ENCODE measurements around the gene EXOC7.

Gene EXOC7

DNA sequence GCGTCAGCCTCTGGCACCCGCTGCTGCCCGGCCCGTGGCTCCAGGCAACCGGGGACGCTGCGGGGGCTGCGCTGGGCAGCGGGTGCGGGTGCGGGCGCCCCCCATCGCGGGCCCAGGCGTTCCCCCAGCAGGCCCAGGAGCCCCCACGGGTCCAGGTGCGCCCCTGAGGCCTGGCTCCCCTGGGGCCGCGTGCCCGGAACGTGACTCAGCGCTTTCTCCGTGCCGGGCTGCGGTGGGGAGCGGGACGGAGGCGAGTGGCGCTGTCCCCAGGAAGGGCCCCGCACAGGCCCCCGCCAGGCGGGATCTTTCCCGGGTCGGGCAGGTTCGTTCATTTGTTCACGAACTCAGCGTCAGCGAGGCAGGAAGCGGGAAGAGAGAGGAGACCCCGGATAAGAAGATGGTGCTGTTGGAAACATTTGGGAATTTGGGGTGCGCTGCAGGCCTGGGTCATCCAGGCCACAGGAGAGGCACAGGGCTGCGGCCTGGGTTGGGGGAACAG is 18.4 kb upstream of the EXOC7 start:
- no peaks in the 10 kb centered on the region for H3K27me3 Mint-ChIP-seq
- H3K4me1 Mint-ChIP-seq (ENCODE audit: low read depth in 2 of 2) = peaks cover 0 to 3% of the 10 kb centered on the region in 2 donors
- peak overlapping the region; percentile 49 to 62 for H3K4me3 Mint-ChIP-seq
- no peak overlapping the region for H3K27ac Mint-ChIP-seq
- H3K9me3 Mint-ChIP-seq = no peaks in the 10 kb centered on the region
- ATAC-seq (replicated peaks) (peak; percentile 6), DNase-seq (no peak)
- peaks cover 4% of the 10 kb centered on the region for H3K36me3 Mint-ChIP-seq (ENCODE audit: insufficient read depth)

- no peak for DNase-seq
- no peak overlapping the region for H3K27ac Mint-ChIP-seq
- ATAC-seq (replicated peaks) = no peak
- H3K4me3 Mint-ChIP-seq = peak overlapping the region in 1 of 2 donors; percentile 62
- peaks cover 0 to 3% of the 10 kb centered on the region in 2 donors for H3K4me1 Mint-ChIP-seq (ENCODE audit: low read depth in 2 of 2)
- H3K9me3 Mint-ChIP-seq = no peaks in the 10 kb centered on the region
- H3K27me3 Mint-ChIP-seq = no peaks in the 10 kb centered on the region
- H3K36me3 Mint-ChIP-seq (ENCODE audit: insufficient read depth) = peaks cover 4% of the 10 kb centered on the region
Observed at GRCh38 chr17:76120658-76121008, 17.0 kb upstream of the EXOC7 start.

DNA sequence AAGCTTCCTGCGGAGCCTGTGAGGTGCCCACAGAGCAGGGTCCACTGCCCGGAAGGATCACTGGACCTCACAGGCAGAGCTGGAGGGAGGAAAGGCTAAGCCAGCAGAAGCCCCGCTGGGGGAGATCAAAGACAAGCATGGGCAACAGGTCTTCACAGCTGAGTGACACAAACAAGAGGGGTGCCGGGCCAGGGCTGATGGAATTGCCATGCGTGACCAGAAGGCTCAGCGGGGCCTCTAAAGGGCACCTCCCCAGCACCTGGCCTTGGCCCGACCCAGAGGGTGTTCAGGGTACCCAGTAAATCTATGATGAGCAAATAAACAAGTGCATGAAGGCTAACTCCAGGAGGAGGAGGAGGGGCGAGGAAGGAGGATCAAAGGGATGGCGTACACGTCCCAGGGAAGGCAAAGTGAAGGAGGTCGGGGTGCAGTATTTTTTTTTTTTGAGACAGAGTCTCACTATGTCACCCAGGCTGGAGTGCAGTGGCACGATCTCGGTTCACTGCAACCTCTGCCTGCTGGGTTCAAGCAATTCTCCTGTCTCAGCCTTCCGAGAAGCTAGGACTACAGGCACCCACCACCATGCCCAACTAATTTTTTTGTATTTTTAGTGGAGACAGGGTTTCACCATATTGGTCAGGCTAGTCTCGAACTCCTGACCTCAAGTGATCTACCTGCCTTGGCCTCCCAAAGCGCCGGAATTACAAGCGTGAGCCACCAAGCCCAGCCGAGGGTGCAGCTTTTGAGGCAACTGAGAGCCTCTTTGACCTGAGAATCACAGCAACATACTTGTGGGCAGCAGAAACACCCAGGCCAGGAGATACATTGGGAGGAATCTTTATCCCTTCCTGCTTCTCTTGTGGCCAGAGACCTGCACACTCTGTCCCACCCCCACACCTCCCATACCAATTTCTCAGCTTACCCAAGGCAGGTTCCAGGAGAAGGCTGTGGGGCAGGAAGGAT is 16.1 kb upstream of the EXOC7 start:
- peaks cover 4% of the 10 kb centered on the region for H3K36me3 Mint-ChIP-seq (ENCODE audit: insufficient read depth)
- no peak overlapping the region for H3K4me3 Mint-ChIP-seq
- no peak for DNase-seq
- no peaks in the 10 kb centered on the region for H3K9me3 Mint-ChIP-seq
- H3K4me1 Mint-ChIP-seq (ENCODE audit: low read depth in 2 of 2) = peaks cover 0 to 3% of the 10 kb centered on the region in 2 donors
- no peak overlapping the region for H3K27ac Mint-ChIP-seq
- no peak for ATAC-seq (replicated peaks)
- no peaks in the 10 kb centered on the region for H3K27me3 Mint-ChIP-seq

DNA sequence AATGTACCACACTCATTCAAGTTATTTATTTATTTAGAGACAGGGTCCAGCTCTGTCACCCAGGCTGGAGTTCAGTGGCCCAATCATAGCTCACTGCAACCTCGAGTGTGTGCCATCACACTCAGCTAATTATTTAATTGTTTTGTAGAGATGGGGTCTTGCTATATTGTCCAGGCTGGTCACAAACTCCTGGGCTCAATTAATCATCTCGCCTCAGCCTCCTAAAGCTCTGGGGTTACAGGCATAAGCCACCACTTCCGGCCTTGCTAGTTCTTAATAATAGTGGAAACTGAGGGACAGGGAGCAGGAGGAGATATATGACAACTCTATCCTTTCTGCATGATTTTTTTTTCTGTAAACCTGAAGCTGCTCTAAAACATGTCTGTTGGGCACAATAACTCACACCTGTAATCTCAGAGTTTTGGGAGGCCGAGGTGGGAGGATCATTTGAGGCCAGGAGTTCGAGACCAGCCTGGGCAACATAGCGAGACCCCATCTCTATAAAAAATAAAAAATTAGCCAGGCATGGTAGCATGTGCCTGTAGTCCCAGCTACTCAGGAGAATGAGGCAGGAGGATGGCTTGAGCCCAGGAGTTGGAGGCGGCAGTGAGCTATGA is 11.7 kb upstream of the EXOC7 start:
- Mint-ChIP-seq H3K4me1 (ENCODE audit: low read depth in 2 of 2) (no peaks in the 10 kb centered on the region), H3K27me3 (no peaks in the 10 kb centered on the region), H3K36me3 (ENCODE audit: insufficient read depth) (peaks cover 2% of the 10 kb centered on the region), H3K9me3 (no peaks in the 10 kb centered on the region), H3K27ac (no peak overlapping the region), H3K4me3 (no peak overlapping the region)
- DNase-seq = no peak
- no peak for ATAC-seq (replicated peaks)

DNA sequence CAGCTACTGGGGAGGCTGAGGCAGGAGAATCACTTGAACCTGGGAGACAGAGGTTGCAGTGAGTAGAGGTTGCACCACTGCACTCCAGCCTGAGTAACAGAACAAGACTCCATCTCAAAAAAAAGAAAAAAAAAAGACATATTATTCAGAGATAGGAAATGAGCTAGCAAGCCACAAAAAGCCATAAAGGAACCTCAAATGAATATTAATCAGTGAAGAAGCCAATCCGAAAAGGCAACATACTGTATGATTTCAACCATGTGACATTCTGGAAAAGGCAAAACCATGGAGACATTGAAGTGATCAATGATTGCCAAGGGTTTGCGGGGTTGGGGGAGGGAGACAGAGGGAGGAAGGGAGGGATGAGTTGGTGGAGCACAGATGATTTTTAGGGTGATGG is 8.4 kb upstream of the EXOC7 start:
- no peaks in the 10 kb centered on the region for H3K9me3 Mint-ChIP-seq
- DNase-seq (no peak), ATAC-seq (replicated peaks) (no peak)
- H3K27me3 Mint-ChIP-seq = no peaks in the 10 kb centered on the region
- no peak overlapping the region for H3K27ac Mint-ChIP-seq
- H3K4me1 Mint-ChIP-seq (ENCODE audit: low read depth in 2 of 2) = no peaks in the 10 kb centered on the region
- peaks cover 2% of the 10 kb centered on the region for H3K36me3 Mint-ChIP-seq (ENCODE audit: insufficient read depth)
- H3K4me3 Mint-ChIP-seq = no peak overlapping the region

- no peaks in the 10 kb centered on the region for H3K9me3 Mint-ChIP-seq
- H3K27me3 Mint-ChIP-seq = no peaks in the 10 kb centered on the region
- DNase-seq = no peak
- peaks cover 13 to 14% of the 10 kb centered on the region in 2 donors for H3K4me1 Mint-ChIP-seq (ENCODE audit: low read depth in 2 of 2)
- no peak overlapping the region for H3K27ac Mint-ChIP-seq
- ATAC-seq (replicated peaks) = no peak
- peaks cover 4% of the 10 kb centered on the region for H3K36me3 Mint-ChIP-seq (ENCODE audit: insufficient read depth)
- H3K4me3 Mint-ChIP-seq = no peak overlapping the region
Observed at GRCh38 chr17:76107509-76107908, 3.9 kb upstream of the EXOC7 start.

DNA sequence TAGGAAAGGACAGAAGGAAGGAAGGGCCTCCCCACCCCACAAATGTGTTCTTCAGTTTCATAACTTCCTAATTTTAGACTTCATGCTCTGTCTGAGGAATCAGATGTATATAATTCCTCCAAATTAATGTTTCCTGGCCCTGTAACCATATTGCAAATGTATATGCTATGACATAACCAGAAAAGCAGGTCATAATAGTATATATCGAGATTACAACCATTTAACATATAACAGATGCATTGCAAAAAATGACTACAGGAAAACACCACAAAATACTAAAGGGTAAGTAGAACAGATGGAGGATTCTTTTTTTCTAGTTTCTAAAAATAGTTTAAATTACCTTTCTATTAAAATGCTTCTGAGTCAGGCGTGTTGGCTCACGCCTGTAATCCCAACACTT is 3.1 kb upstream of the EXOC7 start:
- H3K4me1 Mint-ChIP-seq (ENCODE audit: low read depth in 2 of 2) = peaks cover 14 to 16% of the 10 kb centered on the region in 2 donors
- no peak for ATAC-seq (replicated peaks)
- no peak overlapping the region for H3K4me3 Mint-ChIP-seq
- H3K27ac Mint-ChIP-seq = no peak overlapping the region
- no peak for DNase-seq
- H3K27me3 Mint-ChIP-seq = no peaks in the 10 kb centered on the region
- H3K36me3 Mint-ChIP-seq (ENCODE audit: insufficient read depth) = peaks cover 4% of the 10 kb centered on the region
- no peaks in the 10 kb centered on the region for H3K9me3 Mint-ChIP-seq

DNA sequence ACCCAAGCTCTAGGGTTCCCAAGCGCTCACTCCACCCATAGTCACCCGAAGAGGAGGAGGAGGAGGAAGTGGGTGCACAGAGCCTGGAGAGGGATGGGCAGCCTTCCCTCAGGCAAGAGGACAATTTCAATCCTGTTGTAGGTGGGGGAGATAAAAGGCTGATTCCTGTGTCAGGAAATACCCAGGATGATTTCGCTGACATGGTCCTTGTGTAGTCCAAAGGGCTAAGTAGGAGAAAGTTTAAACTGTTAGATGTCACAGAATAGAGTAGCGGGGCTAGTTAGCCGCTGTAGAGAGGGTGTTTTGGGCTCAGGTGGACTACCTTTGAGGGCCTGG is 1.3 kb upstream of the EXOC7 start:
- Mint-ChIP-seq H3K27ac (peak overlapping the region; percentile 77 to 95), H3K36me3 (ENCODE audit: insufficient read depth) (peaks cover 21% of the 10 kb centered on the region), H3K4me1 (ENCODE audit: low read depth in 2 of 2) (peaks cover 20 to 26% of the 10 kb centered on the region in 2 donors), H3K4me3 (peak overlapping the region; percentile 94 to 99), H3K9me3 (no peaks in the 10 kb centered on the region), H3K27me3 (no peaks in the 10 kb centered on the region)
- DNase-seq (no peak), ATAC-seq (replicated peaks) (no peak)

- Mint-ChIP-seq H3K4me1 (ENCODE audit: low read depth in 2 of 2) (peaks cover 20 to 27% of the 10 kb centered on the region in 2 donors), H3K4me3 (peak overlapping the region; percentile 94 to 99), H3K27me3 (no peaks in the 10 kb centered on the region), H3K9me3 (no peaks in the 10 kb centered on the region), H3K36me3 (ENCODE audit: insufficient read depth) (peaks cover 26% of the 10 kb centered on the region), H3K27ac (peak overlapping the region; percentile 95 to 98)
- no peak for DNase-seq
- no peak for ATAC-seq (replicated peaks)
Observed at GRCh38 chr17:76104140-76104895, 731 bp upstream of the EXOC7 start.

GRCh38 chr17:76102944-76103273 is 678 bp downstream of the EXOC7 start:
- Mint-ChIP-seq H3K27ac (peak overlapping the region; percentile 95 to 98), H3K4me1 (ENCODE audit: low read depth in 2 of 2) (peaks cover 20 to 27% of the 10 kb centered on the region in 2 donors), H3K27me3 (no peaks in the 10 kb centered on the region), H3K9me3 (no peaks in the 10 kb centered on the region), H3K36me3 (ENCODE audit: insufficient read depth) (peaks cover 40% of the 10 kb centered on the region), H3K4me3 (peak overlapping the region; percentile 94 to 99)
- no peak for ATAC-seq (replicated peaks)
- no peak for DNase-seq

DNA sequence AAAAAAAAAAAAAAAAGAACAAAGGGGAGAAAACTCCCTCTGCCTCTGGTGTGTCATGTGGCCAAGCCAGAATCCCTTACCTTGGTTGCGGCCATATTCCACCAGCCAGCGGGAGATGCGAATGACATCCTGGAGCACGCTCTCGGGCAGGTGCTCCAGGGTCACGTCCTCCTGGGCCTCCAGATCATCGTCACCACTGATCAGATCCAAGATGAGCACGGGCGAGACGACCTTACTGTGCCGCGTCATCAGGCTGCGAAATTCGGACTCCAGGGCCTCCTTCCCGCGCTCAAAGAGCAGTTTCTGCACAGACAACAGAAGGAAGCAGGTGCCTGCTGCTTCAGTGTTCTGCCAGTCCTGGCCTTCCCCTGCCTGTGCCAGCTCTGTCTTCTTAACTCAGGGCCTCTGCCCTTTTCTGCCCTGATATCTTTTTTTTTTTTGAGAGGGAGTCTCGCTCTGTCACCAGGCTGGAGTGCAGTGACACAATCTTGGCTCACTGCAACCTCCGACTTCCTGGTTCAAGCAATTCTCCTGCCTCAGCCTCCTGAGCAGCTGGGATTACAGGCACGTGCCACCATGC is 5.8 kb downstream of the EXOC7 start:
- ATAC-seq (replicated peaks) (no peak), DNase-seq (no peak)
- Mint-ChIP-seq H3K27ac (no peak overlapping the region), H3K4me3 (no peak overlapping the region), H3K9me3 (no peaks in the 10 kb centered on the region), H3K4me1 (ENCODE audit: low read depth in 2 of 2) (peaks cover 12 to 23% of the 10 kb centered on the region in 2 donors), H3K27me3 (no peaks in the 10 kb centered on the region), H3K36me3 (ENCODE audit: insufficient read depth) (peaks cover 79% of the 10 kb centered on the region)

DNA sequence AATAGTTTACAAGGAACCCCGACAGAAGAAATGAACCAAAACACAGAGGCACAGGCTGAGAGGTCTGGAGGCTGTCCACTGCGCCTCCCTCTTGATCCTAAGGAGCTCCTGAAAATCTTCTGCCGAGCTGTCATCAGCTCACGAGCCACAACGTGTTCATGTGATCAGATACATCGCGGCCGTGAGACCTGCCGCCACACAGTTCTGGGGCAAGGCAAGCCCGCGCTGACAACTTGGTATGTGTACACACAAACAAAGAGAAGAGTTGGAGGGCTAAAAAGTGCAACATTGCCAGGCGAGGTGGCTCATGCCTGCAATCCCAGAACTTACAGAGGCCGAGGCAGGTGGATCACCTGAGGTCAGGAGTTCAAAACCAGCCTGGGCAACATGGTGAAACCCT is 7.6 kb downstream of the EXOC7 start:
- Mint-ChIP-seq H3K4me1 (ENCODE audit: low read depth in 2 of 2) (peaks cover 6 to 10% of the 10 kb centered on the region in 2 donors), H3K4me3 (no peak overlapping the region), H3K36me3 (ENCODE audit: insufficient read depth) (peaks cover 84% of the 10 kb centered on the region), H3K9me3 (no peaks in the 10 kb centered on the region), H3K27ac (no peak overlapping the region), H3K27me3 (no peaks in the 10 kb centered on the region)
- ATAC-seq (replicated peaks) (no peak), DNase-seq (no peak)

DNA sequence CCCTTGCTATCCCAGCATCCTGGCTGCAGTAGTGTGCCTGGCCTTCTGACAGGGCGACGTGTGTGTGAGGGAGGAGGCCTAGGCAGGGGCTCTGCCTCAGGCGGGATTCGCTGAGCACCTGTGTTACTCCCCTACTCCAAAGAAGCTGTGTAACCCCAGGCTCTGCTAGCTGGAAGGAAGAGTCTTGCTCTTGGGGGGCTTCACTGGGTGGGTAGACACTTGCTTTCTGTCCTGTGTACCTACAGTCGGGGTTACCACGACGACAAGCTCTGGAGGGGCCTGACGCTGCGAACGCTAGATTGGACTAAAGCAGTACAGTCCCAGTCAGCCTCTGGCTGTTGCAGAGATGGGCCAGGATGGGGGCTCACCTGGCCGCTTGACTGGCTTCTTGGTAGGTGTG is 9.5 kb downstream of the EXOC7 start:
- Mint-ChIP-seq H3K4me1 (ENCODE audit: low read depth in 2 of 2) (peaks cover 4 to 6% of the 10 kb centered on the region in 2 donors), H3K36me3 (ENCODE audit: insufficient read depth) (peaks cover 77% of the 10 kb centered on the region), H3K4me3 (no peak overlapping the region), H3K27me3 (no peaks in the 10 kb centered on the region), H3K9me3 (no peaks in the 10 kb centered on the region), H3K27ac (peak overlapping the region; percentile 23 to 38)
- ATAC-seq (replicated peaks) (no peak), DNase-seq (no peak)

All from effector memory CD8-positive, alpha-beta T cell (primary cell).